Bronchial epithelial cell (primary cell): ENCODE data around the gene RALGAPA1. TPM values are rescaled to one million over a fixed set of nuclear protein-coding genes. Genes with fewer than 3 reads are reported as not detected.

ENCODE experiments used
- DNase-seq: peaks from one replicate; pipeline ENCODE4 v3.0.0-alpha.2; 2010; ENCODE audit warnings: low read depth
- FAIRE-seq: peaks from 2 replicates; lab custom pipeline; 2011; peaks lifted over from hg19 to GRCh38; lab: Jason Lieb, UNC
- H3K27me3 ChIP-seq: 2 replicates; pipeline ENCODE4 v1.5.1; 2011; ENCODE audit warnings: low read length; ENCODE audit not compliant: control insufficient read depth, insufficient read depth
- H3K36me3 ChIP-seq: 2 replicates; pipeline ENCODE4 v1.5.1; 2011; ENCODE audit warnings: low read length; ENCODE audit not compliant: control insufficient read depth, insufficient read depth
- H3K4me3 ChIP-seq: 2 replicates; pipeline ENCODE4 v1.5.1; 2011; ENCODE audit warnings: mild to moderate bottlenecking, low read depth, low read length, control low read depth
- CTCF ChIP-seq: IDR thresholded peaks from 2 replicates; pipeline ENCODE4 v1.5.1; 2011; ENCODE audit warnings: mild to moderate bottlenecking, moderate library complexity, low read length, control low read depth, inconsistent platforms; ENCODE audit not compliant: insufficient read depth, severe bottlenecking
- total RNA-seq: library from RNA; depleted of rRNA; stranded (reverse); fragments of >200 nt; gene quantifications from 2 replicates; pipeline ENCODE4 v1.2.1, GENCODE V29; 2014

RALGAPA1 gene
- total RNA-seq, 1 donor from 2014 or later: 28.2 TPM

GRCh38 chr14:35553808-35554207 lies 255.3 kb downstream of the RALGAPA1 start:
- no peak overlapping the region for H3K4me3 ChIP-seq
- H3K27me3 ChIP-seq: no peaks in the 10 kb centered on the region
- TF ChIP-seq CTCF: no peak
- no peaks in the 10 kb centered on the region for H3K36me3 ChIP-seq
- no peak for FAIRE-seq
- DNase-seq: peak; percentile 39

- TF ChIP-seq CTCF: no peak
- Histone ChIP-seq H3K27me3 (no peaks in the 10 kb centered on the region), H3K4me3 (no peak overlapping the region), H3K36me3 (no peaks in the 10 kb centered on the region)
- FAIRE-seq (no peak), DNase-seq (no peak)
Observed at GRCh38 chr14:35551081-35551480, 258.0 kb downstream of the RALGAPA1 start.

- H3K27me3 ChIP-seq: no peaks in the 10 kb centered on the region
- no peak for DNase-seq
- H3K36me3 ChIP-seq: no peaks in the 10 kb centered on the region
- TF ChIP-seq CTCF: no peak
- no peak overlapping the region for H3K4me3 ChIP-seq
- FAIRE-seq: no peak
Observed at GRCh38 chr14:35549551-35549950, 259.5 kb downstream of the RALGAPA1 start.

GRCh38 chr14:35543006-35543405 lies 266.1 kb downstream of the RALGAPA1 start:
- Histone ChIP-seq H3K4me3 (no peak overlapping the region), H3K27me3 (no peaks in the 10 kb centered on the region), H3K36me3 (no peaks in the 10 kb centered on the region)
- DNase-seq (no peak), FAIRE-seq (no peak)
- no peak for TF ChIP-seq CTCF

- Histone ChIP-seq H3K36me3 (no peaks in the 10 kb centered on the region), H3K4me3 (no peak overlapping the region), H3K27me3 (peaks cover 5% of the 10 kb centered on the region)
- TF ChIP-seq CTCF: no peak
- no peak for DNase-seq
- no peak for FAIRE-seq
Observed at GRCh38 chr14:35539969-35540368, 269.1 kb downstream of the RALGAPA1 start.

- FAIRE-seq: no peak
Observed at GRCh38 chr14:35535483-35536112, 273.5 kb downstream of the RALGAPA1 start.

More at GRCh38 chr14:35535483-35536112, 273.5 kb downstream of the RALGAPA1 start:
- H3K4me3 ChIP-seq: peak overlapping the region; percentile 21
- no peaks in the 10 kb centered on the region for H3K36me3 ChIP-seq
- DNase-seq: peak; percentile 4
- TF ChIP-seq CTCF: no peak
- peaks cover 25% of the 10 kb centered on the region for H3K27me3 ChIP-seq
